Lower leg skin (tissue), 4 donors: ENCODE measurements around the gene ADSS1. TPM values are rescaled to one million over a fixed set of nuclear protein-coding genes. Genes with fewer than 3 reads are reported as not detected.

Experiments used
- DNase-seq, 2 donors: peaks; one replicate each; pipeline ENCODE4 v3.0.0-alpha.2; 2019; ENCODE audit warnings: low spot score in 2 of 2
- H3K4me3 ChIP-seq: fragments of 200-600 bp; sonication (generic); 2 replicates; pipeline ENCODE4 v1.5.1; 2017; ENCODE audit warnings: mild to moderate bottlenecking, low read depth; ENCODE audit not compliant: poor library complexity, severe bottlenecking
- CTCF ChIP-seq, 3 donors: fragments of 450-650 bp; IDR thresholded peaks; one replicate each; pipeline ENCODE4 v1.5.1; 2016; ENCODE audit warnings: antibody characterized with exemption in 3 of 3, mild to moderate bottlenecking in 3 of 3, moderate library complexity in 2 of 3
- POLR2A ChIP-seq, 2 donors: fragments of 450-650 bp; IDR thresholded peaks; one replicate each; pipeline ENCODE4 v1.6.1; 2016 to 2017; ENCODE audit warnings: antibody characterized with exemption in 2 of 2, mild to moderate bottlenecking in 1 of 2, moderate library complexity in 1 of 2
- WGBS, 2 donors: methylation state at CpG; one replicate each; pipeline ENCODE4 v1.1.5; 2018; 5-methylcytosine and 5-hydroxymethylcytosine counted together
- intact Hi-C: fragments of 100-400 bp; cut with DNase I; formaldehyde crosslinking; loops from one replicate; pipeline ENCODE4 v1.15.0; 2023; ENCODE audit warnings: low total_unique reads
- total RNA-seq, 4 donors: library from RNA; depleted of rRNA; stranded (reverse); fragments of >200 nt; gene quantifications; one replicate each; pipeline ENCODE4 v1.1.0, GENCODE V29; 2016

ADSS1 gene
- 1 to 10 TPM; 5.5 to 8.7 (median 7.2) TPM for total RNA-seq

- H3K4me3 ChIP-seq, result peak within 1 kb of the TSS; percentile 51
- TF ChIP-seq CTCF (IDR thresholded peaks at IDR 0.05) (no peak), POLR2A (IDR thresholded peaks at IDR 0.05) (no peak)
- DNase-seq, result no peak
- 0 to 2% methylated on average over 9 to 34 of the region's 82 CpGs for WGBS, 2 donors
- intact Hi-C loops, result no loop called here
These were observed at the start of gene ADSS1 for GRCh38 chr14:104723651-104724406. TSS of gene ADSS1 (plus strand) at chr14:104724229. CDS start at chr14:104724271, 42 bp downstream.

- no peak for TF ChIP-seq CTCF (IDR thresholded peaks at IDR 0.05)
- TF ChIP-seq POLR2A (IDR thresholded peaks at IDR 0.05), result no peak
- intact Hi-C loops, result no loop called here
- no peak for DNase-seq
- 90 to 93% methylated on average over 2 of the region's 2 CpGs for WGBS, 2 donors
- H3K4me3 ChIP-seq, result no peak overlapping the region
These were observed 48.6 kb upstream of the ADSS1 start for GRCh38 chr14:104675447-104675846.

GRCh38 chr14:104676130-104676693, 47.8 kb upstream of the ADSS1 start:
- WGBS, 2 donors, result 93 to 96% methylated on average over 6 to 7 of the region's 7 CpGs
- intact Hi-C loops, result no loop called here
- H3K4me3 ChIP-seq, result no peak overlapping the region
- no peak for TF ChIP-seq CTCF (IDR thresholded peaks at IDR 0.05)
- no peak for TF ChIP-seq POLR2A (IDR thresholded peaks at IDR 0.05)
- no peak for DNase-seq

- H3K4me3 ChIP-seq, result no peak overlapping the region
- DNase-seq, result no peak
- no peak for TF ChIP-seq POLR2A (IDR thresholded peaks at IDR 0.05)
- TF ChIP-seq CTCF (IDR thresholded peaks at IDR 0.05), result no peak
- WGBS, 2 donors, result 38 to 45% methylated on average over 12 to 19 of the region's 29 CpGs
- intact Hi-C loops, result no loop called here
These were observed 47.1 kb upstream of the ADSS1 start for GRCh38 chr14:104676694-104677511.

- 1% methylated on average over 36 to 40 of the region's 43 CpGs for WGBS, 2 donors
- DNase-seq, result peak; percentile 61 to 93
- intact Hi-C loops, result no loop called here
- TF ChIP-seq POLR2A (IDR thresholded peaks at IDR 0.05) (peak in 1 of 2 donors; percentile 4), CTCF (IDR thresholded peaks at IDR 0.05) (no peak)
- peak overlapping the region; percentile 23 for H3K4me3 ChIP-seq
These were observed 46.3 kb upstream of the ADSS1 start for GRCh38 chr14:104677512-104678332.
